Left lung (tissue), 10 donors: Measurements from ENCODE around the gene ZCCHC3. TPM values are rescaled to one million over a fixed set of nuclear protein-coding genes. Genes with fewer than 3 reads are reported as not detected.

Source experiments
- ATAC-seq: fragments of 200-7000 bp; cut with Tn5 transposase; one replicate; pipeline ENCODE4 v1.9.1; 2020; ENCODE audit warnings: moderate library complexity
- DNase-seq, 4 donors: peaks; one replicate each; pipeline ENCODE4 v3.0.0-alpha.2; 2013 to 2020
- H3K27ac ChIP-seq, 2 donors: fragments of 200-600 bp; sonication (generic) in 1 of 2; one replicate each; pipeline versions ENCODE4 v1.5.0 to v1.8.0; 2020 to 2021
- H3K27me3 ChIP-seq, 2 donors: fragments of 200-600 bp; sonication (generic) in 1 of 2; one replicate each; pipeline versions ENCODE4 v1.5.0 to v1.8.0; 2020 to 2021
- H3K36me3 ChIP-seq, 2 donors: fragments of 200-600 bp; sonication (generic) in 1 of 2; one replicate each; pipeline versions ENCODE4 v1.5.0 to v1.8.0; 2020 to 2021
- H3K4me1 ChIP-seq, 2 donors: fragments of 200-600 bp; one replicate each; pipeline ENCODE4 v1.8.0; 2021
- H3K4me3 ChIP-seq, 2 donors: fragments of 200-600 bp; sonication (generic) in 1 of 2; one replicate each; pipeline versions ENCODE4 v1.5.0 to v1.8.0; 2020 to 2021; ENCODE audit warnings: mild to moderate bottlenecking in 1 of 2
- H3K9me3 ChIP-seq, 2 donors: fragments of 200-600 bp; sonication (generic) in 1 of 2; one replicate each; pipeline versions ENCODE4 v1.5.0 to v1.8.0; 2020 to 2021
- CTCF ChIP-seq, 2 donors: fragments of 200-600 bp; sonication (generic) in 1 of 2; IDR thresholded peaks; one replicate each; pipeline versions ENCODE4 v1.5.0 to v1.8.0; 2021; ENCODE audit warnings: antibody characterized with exemption in 2 of 2
- intact Hi-C, 2 donors: fragments of 100-400 bp; cut with DNase I; formaldehyde crosslinking; loops; one replicate each; pipeline versions ENCODE4 v1.11.2 to v1.14.2; 2022
- polyA plus RNA-seq, 6 donors: library from polyadenylated mRNA; unstranded; fragments of 120-200 nt; gene quantifications; one replicate each; pipeline ENCODE4 v1.2.1, GENCODE V29; 2013; ENCODE audit not compliant: insufficient read length in 6 of 6
- total RNA-seq, 2 donors: library from RNA; stranded (reverse); fragmentation: NEBNext Ultra II Directional; extraction: Animal tissue kit (Norgen Biotek cat#: 25700); gene quantifications; one replicate each; pipeline ENCODE4 v1.2.1, GENCODE V29; 2021
- donor health status: DM: no; HTN: yes; CAD: no.
- donor health status: DM: no; HTN: no; CAD: no.

Gene ZCCHC3
- total and polyA plus RNA-seq, 8 donors, result 11.5 to 50.5 (median 43.3) TPM

DNA sequence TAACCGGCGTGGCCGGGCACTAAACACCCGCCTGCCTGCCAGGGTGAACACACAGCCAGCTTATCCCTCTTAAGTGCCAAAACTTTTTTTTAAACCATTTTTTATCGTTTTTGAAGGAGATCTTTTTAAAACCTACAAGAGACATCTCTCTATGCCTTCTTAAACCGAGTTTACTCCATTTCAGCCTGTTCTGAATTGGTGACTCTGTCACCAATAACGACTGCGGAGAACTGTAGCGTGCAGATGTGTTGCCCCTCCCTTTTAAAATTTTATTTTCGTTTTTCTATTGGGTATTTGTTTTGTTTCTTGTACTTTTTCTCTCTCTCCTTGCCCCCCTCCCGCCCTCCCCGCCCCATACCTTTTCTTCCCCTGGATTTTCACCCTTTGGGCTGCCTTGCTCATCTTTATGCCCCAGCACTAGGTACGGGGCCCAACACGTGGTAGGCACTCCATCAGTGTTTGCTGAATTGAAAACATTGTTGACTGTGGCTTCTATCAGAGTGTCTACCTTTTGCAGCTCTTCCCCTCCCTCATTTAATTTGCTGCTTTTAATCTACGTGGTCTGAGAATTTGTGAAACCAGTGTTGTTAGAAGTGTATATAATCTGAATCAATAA lies 1.5 kb downstream of the ZCCHC3 start:
- ATAC-seq (no peak), DNase-seq (no peak)
- H3K36me3 ChIP-seq, result no peaks in the 10 kb centered on the region
- TF ChIP-seq CTCF (IDR thresholded peaks at IDR 0.05), result no peak
- intact Hi-C loops, result no loop called here
- H3K27me3 ChIP-seq, result no peaks in the 10 kb centered on the region
- H3K4me1 ChIP-seq, result peaks cover 28 to 51% of the 10 kb centered on the region in 2 donors
- H3K4me3 ChIP-seq, result peak overlapping the region; percentile 88 to 91
- H3K9me3 ChIP-seq, result no peaks in the 10 kb centered on the region
- peak overlapping the region; percentile 98 to 100 for H3K27ac ChIP-seq

DNA sequence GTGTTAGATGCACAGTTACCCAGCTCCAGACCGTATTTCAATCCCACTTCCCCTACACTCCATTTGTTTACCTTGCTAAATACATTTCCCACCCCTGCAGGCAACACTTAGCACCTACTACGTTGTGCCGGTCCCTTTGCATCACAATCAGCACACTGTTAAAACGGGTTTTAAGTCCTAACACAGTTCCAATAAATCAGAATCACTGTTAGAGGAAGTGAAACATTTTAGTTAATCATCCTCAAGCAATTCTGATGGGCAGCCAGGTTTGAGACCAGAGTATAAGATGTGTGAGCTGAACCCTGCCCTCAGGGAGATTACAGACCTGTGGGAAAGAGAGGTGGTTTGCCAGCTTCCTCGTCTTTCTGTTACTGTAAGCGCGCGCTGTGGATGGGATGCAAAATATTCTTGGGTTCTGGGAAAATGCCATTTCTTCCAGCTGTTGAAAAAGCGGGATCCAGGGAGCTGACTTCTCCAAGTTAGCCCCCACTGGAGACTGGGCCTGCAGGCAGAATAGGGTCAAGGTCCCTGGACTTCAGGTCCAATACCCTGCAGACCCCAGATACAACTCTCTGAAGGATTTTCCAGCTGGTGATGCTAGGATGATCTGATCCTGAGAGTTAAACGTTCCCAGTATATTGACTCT lies 3.1 kb downstream of the ZCCHC3 start:
- H3K36me3 ChIP-seq, result no peaks in the 10 kb centered on the region
- DNase-seq (peak in 2 of 4 donors; percentile 50 to 54), ATAC-seq (no peak)
- H3K4me1 ChIP-seq, result peaks cover 28 to 51% of the 10 kb centered on the region in 2 donors
- H3K27me3 ChIP-seq, result no peaks in the 10 kb centered on the region
- H3K4me3 ChIP-seq, result peak overlapping the region; percentile 88 to 91
- no peak for TF ChIP-seq CTCF (IDR thresholded peaks at IDR 0.05)
- intact Hi-C loops, result no loop called here
- H3K27ac ChIP-seq, result peak overlapping the region; percentile 39 to 45
- no peaks in the 10 kb centered on the region for H3K9me3 ChIP-seq

- H3K36me3 ChIP-seq, result no peaks in the 10 kb centered on the region
- no peak overlapping the region for H3K4me3 ChIP-seq
- no peaks in the 10 kb centered on the region for H3K27me3 ChIP-seq
- H3K4me1 ChIP-seq, result peaks cover 26 to 36% of the 10 kb centered on the region in 2 donors
- H3K27ac ChIP-seq, result peak overlapping the region in 1 of 2 donors; percentile 45
- DNase-seq, result no peak
- intact Hi-C loops, result no loop called here
- no peaks in the 10 kb centered on the region for H3K9me3 ChIP-seq
- TF ChIP-seq CTCF (IDR thresholded peaks at IDR 0.05), result no peak
- no peak for ATAC-seq
Measured at GRCh38 chr20:301886-302848, 4.8 kb downstream of the ZCCHC3 start.

DNA sequence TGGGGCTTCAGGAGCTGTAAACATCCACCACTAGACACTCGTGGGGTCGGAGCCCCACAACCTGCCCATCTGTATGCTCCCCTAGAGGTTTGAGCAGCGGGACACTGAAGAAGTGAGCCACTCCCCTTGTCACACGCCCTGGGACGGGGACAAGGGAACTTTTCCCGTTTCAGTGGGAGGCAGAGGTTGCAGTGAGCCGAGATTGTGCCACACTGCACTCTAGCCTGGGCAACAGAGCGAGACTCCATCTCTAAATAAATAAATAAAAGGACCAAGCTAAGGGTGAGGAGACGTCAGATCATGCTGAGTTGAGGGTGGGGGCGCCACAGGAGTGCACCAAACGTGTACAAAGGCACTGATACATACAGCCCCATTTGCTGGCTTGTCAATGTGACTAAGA lies 8.4 kb downstream of the ZCCHC3 start:
- no peak for DNase-seq
- no peak for ATAC-seq
- Histone ChIP-seq H3K4me3 (no peak overlapping the region), H3K36me3 (no peaks in the 10 kb centered on the region), H3K9me3 (no peaks in the 10 kb centered on the region), H3K4me1 (peaks cover 9 to 34% of the 10 kb centered on the region in 2 donors), H3K27me3 (no peaks in the 10 kb centered on the region), H3K27ac (no peak overlapping the region)
- no peak for TF ChIP-seq CTCF (IDR thresholded peaks at IDR 0.05)
- intact Hi-C loops, result no loop called here
